Uterus (tissue), 2 donors: Measurements from ENCODE around the gene SCGB1D2.

Experiments
- POLR2A ChIP-seq, 2 donors: fragments of 450-650 bp; IDR thresholded peaks; one replicate each; pipeline ENCODE4 v1.6.1; 2016; ENCODE audit warnings: antibody characterized with exemption in 2 of 2, mild to moderate bottlenecking in 1 of 2, moderate library complexity in 1 of 2
- TF ChIP-seq, protein P1 (sequence below), 4 experiments: fragments of 200-600 bp in 2 of 4; fragments of 450-650 bp in 2 of 4; sonication (generic) in 2 of 4; IDR thresholded peaks; one replicate each; pipeline ENCODE4 v1.5.1; 2016 to 2019; ENCODE audit warnings: antibody characterized with exemption in 4 of 4, mild to moderate bottlenecking in 2 of 4, moderate library complexity in 1 of 4

DNA sequence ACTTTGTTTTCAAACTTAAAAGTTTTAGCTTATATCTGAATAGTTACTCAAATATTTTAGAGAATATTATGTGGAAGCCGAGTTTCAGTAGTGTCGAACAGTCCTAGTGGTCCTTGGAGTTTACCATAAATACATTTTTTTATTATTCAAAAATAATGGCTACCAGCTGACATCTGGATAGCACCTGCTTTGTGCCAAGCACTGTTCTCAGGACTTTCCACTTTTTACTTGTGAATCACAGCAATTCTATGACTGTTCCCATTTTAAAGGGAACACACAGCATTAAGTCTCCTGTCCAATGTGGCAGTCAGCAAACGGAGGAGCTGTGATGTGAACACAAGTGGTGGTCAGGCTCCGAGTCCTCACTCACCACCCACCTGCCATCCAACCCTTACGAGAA is 37.6 kb upstream of the SCGB1D2 start:
- TF ChIP-seq, protein P1, sequence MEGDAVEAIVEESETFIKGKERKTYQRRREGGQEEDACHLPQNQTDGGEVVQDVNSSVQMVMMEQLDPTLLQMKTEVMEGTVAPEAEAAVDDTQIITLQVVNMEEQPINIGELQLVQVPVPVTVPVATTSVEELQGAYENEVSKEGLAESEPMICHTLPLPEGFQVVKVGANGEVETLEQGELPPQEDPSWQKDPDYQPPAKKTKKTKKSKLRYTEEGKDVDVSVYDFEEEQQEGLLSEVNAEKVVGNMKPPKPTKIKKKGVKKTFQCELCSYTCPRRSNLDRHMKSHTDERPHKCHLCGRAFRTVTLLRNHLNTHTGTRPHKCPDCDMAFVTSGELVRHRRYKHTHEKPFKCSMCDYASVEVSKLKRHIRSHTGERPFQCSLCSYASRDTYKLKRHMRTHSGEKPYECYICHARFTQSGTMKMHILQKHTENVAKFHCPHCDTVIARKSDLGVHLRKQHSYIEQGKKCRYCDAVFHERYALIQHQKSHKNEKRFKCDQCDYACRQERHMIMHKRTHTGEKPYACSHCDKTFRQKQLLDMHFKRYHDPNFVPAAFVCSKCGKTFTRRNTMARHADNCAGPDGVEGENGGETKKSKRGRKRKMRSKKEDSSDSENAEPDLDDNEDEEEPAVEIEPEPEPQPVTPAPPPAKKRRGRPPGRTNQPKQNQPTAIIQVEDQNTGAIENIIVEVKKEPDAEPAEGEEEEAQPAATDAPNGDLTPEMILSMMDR (IDR thresholded peaks at IDR 0.05), result no peak
- no peak for TF ChIP-seq POLR2A (IDR thresholded peaks at IDR 0.05)
